Loucy (cell line): ENCODE results near the gene PMM1.

Source experiments
- CTCF ChIP-seq: fragments of 200-600 bp; sonication (generic); conservative IDR thresholded peaks from 2 replicates; pipeline ENCODE4 v1.5.1; 2014; ENCODE audit warnings: mild to moderate bottlenecking, antibody characterized with exemption, low read length
- EZH2phosphoT487 ChIP-seq: fragments of 200-600 bp; IDR thresholded peaks from 2 replicates; pipeline ENCODE4 v1.6.1; 2018; ENCODE audit warnings: antibody characterized with exemption, mild to moderate bottlenecking, moderate library complexity, borderline replicate concordance

GRCh38 chr22:41575533-41575932, 14.1 kb downstream of the PMM1 start:
- TF ChIP-seq CTCF: no peak
- TF ChIP-seq EZH2phosphoT487: no peak
